ENCODE data around the gene CPA1.

CPA1 gene

GRCh38 chr7:130379921-130380860, at the start of gene CPA1:
Gene CPA1, plus strand, starts transcription at chr7:130380494. Its CDS starts 27 bp downstream, at chr7:130380521.
- DNase-seq = no peak

- no peak for DNase-seq
These were observed 47.8 kb upstream of the CPA1 start for GRCh38 chr7:130332259-130333053.

- DNase-seq = no peak
These were observed 46.5 kb upstream of the CPA1 start for GRCh38 chr7:130333832-130334231.

- DNase-seq = no peak
These were observed 46.0 kb upstream of the CPA1 start for GRCh38 chr7:130334274-130334673.

- DNase-seq = no peak
These were observed 42.8 kb upstream of the CPA1 start for GRCh38 chr7:130337410-130337971.

GRCh38 chr7:130338233-130338632, 42.1 kb upstream of the CPA1 start:
- no peak for DNase-seq

GRCh38 chr7:130341882-130342281, 38.4 kb upstream of the CPA1 start:
- no peak for DNase-seq

GRCh38 chr7:130342701-130343380, 37.5 kb upstream of the CPA1 start:
- DNase-seq = no peak

- no peak for DNase-seq
These were observed 35.9 kb upstream of the CPA1 start, which contains the start of gene CPA5 for GRCh38 chr7:130344271-130344866. Gene CPA5, plus strand, starts transcription at chr7:130344816. Its CDS starts 1,670 bp downstream, at chr7:130346486.

- DNase-seq = no peak
These were observed 35.2 kb upstream of the CPA1 start for GRCh38 chr7:130345136-130345535.

- DNase-seq = no peak
These were observed 34.6 kb upstream of the CPA1 start for GRCh38 chr7:130345725-130346124.

- no peak for DNase-seq
These were observed 34.0 kb upstream of the CPA1 start for GRCh38 chr7:130346177-130346905.

- DNase-seq = no peak
These were observed 33.4 kb upstream of the CPA1 start for GRCh38 chr7:130346941-130347340.

- no peak for DNase-seq
These were observed 30.1 kb upstream of the CPA1 start for GRCh38 chr7:130349911-130350782.

- DNase-seq = no peak
These were observed 29.1 kb upstream of the CPA1 start for GRCh38 chr7:130350945-130351790.

GRCh38 chr7:130351791-130352090, 28.6 kb upstream of the CPA1 start:
- no peak for DNase-seq

GRCh38 chr7:130352194-130353074, 27.9 kb upstream of the CPA1 start:
- DNase-seq = no peak

GRCh38 chr7:130353196-130353595, 27.1 kb upstream of the CPA1 start:
- no peak for DNase-seq
